Stimulated activated CD8-positive, alpha-beta memory T cell treated with anti-CD3 and anti-CD28 coated beads, Interleukin-15, amount 100 ng/mL, for 4 hours (primary cell): ENCODE data around the gene TMEM271.
"Not testable (repeated sequence)": the region's sequence is repeated elsewhere in the genome, so short reads cannot be mapped to it uniquely, and the experiment has no call there.

Source experiments
- DNase-seq, 2 donors: peaks; one replicate each; pipeline ENCODE4 v3.0.0-alpha.2; 2020; ENCODE audit warnings: low read depth in 2 of 2

Gene TMEM271

GRCh38 chr4:609400-610050, 33.4 kb upstream of the TMEM271 start:
- DNase-seq, result no peak

GRCh38 chr4:608236-608635, 32.1 kb upstream of the TMEM271 start:
- DNase-seq, result no peak

- no peak for DNase-seq
Observed at GRCh38 chr4:605702-606425, 29.8 kb upstream of the TMEM271 start.

- DNase-seq, result no peak
Observed at GRCh38 chr4:604131-604530, 28.0 kb upstream of the TMEM271 start.

GRCh38 chr4:602559-602942, 26.5 kb upstream of the TMEM271 start:
- DNase-seq, result peak in 1 of 2 donors; percentile 7

GRCh38 chr4:601612-602558, 25.8 kb upstream of the TMEM271 start:
- DNase-seq, result no peak

GRCh38 chr4:600850-601515, 24.9 kb upstream of the TMEM271 start:
- DNase-seq, result no peak

- no peak for DNase-seq
Observed at GRCh38 chr4:600166-600565, 24.1 kb upstream of the TMEM271 start.

GRCh38 chr4:598925-599324, 22.8 kb upstream of the TMEM271 start:
- DNase-seq, result no peak

GRCh38 chr4:592825-593520, 16.9 kb upstream of the TMEM271 start:
- DNase-seq, result no peak

- DNase-seq, result not testable (repeated sequence)
Observed at GRCh38 chr4:592178-592577, 16.1 kb upstream of the TMEM271 start.

GRCh38 chr4:590313-590841, 14.3 kb upstream of the TMEM271 start:
- no peak for DNase-seq

GRCh38 chr4:589219-589963, 13.3 kb upstream of the TMEM271 start:
- no peak for DNase-seq

GRCh38 chr4:588351-588849, 12.3 kb upstream of the TMEM271 start:
- DNase-seq, result no peak

- DNase-seq, result no peak
Observed at GRCh38 chr4:587671-588350, 11.7 kb upstream of the TMEM271 start.

GRCh38 chr4:583820-584219, 7.7 kb upstream of the TMEM271 start:
- DNase-seq, result no peak

- DNase-seq, result no peak
Observed at GRCh38 chr4:581753-582361, 5.8 kb upstream of the TMEM271 start.

- no peak for DNase-seq
Observed at GRCh38 chr4:581181-581580, 5.1 kb upstream of the TMEM271 start.

- DNase-seq, result no peak
Observed at GRCh38 chr4:579543-580175, 3.6 kb upstream of the TMEM271 start.
